ENCODE data around the gene CNTNAP5.

Gene CNTNAP5

DNA sequence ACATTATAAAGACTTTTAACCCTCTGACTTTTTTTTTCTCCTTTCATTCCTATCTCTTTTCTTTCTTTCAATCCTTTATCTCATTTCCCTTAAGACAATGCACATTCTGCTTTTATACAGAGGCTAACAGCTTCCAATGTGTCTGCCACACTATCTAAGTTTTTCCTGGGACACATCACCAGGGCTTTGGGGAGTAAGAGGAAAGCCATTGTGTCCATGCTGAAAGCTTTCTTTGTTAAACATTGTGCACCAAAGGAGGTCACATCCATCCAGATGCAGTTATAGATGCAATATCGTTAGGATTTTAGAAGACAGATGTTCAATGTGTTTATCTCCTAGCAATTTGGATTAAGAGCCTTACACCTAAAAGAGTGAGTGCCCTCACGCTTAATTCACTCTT is 534.1 kb downstream of the CNTNAP5 start:
- no peak for DNase-seq (ENCODE audit: low spot score)

GRCh38 chr2:124560592-124561112 is 535.6 kb downstream of the CNTNAP5 start:
- DNase-seq (ENCODE audit: low spot score) = no peak

DNA sequence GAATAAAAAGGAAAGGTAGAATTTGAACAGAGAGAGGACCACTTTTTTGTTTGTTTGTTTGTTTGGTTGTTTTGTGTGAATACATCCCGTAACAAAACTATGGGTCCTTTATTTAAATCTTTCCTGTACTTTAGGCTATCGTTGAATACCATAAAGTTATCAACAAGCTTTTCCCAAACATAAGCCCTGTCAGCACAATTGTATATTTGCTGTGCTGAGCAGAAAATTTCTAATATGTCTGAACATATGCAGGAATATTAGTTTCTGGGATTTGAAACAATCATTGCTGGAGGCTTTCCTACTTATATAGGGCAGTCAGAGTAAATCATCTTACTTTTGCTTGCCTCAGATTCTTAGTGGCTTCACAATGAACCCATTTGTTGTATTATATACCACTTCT is 536.4 kb downstream of the CNTNAP5 start:
- no peak for DNase-seq (ENCODE audit: low spot score)

- no peak for DNase-seq (ENCODE audit: low spot score)
Measured at GRCh38 chr2:124563426-124563825, 538.3 kb downstream of the CNTNAP5 start.

- no peak for DNase-seq (ENCODE audit: low spot score)
Measured at GRCh38 chr2:124566518-124566970, 541.5 kb downstream of the CNTNAP5 start.

- no peak for DNase-seq (ENCODE audit: low spot score)
Measured at GRCh38 chr2:124570872-124571271, 545.8 kb downstream of the CNTNAP5 start.

- no peak for DNase-seq (ENCODE audit: low spot score)
Measured at GRCh38 chr2:124571836-124572235, 546.7 kb downstream of the CNTNAP5 start.

GRCh38 chr2:124572934-124573634 is 548.0 kb downstream of the CNTNAP5 start:
- no peak for DNase-seq (ENCODE audit: low spot score)

GRCh38 chr2:124575497-124575896 is 550.4 kb downstream of the CNTNAP5 start:
- no peak for DNase-seq (ENCODE audit: low spot score)

DNA sequence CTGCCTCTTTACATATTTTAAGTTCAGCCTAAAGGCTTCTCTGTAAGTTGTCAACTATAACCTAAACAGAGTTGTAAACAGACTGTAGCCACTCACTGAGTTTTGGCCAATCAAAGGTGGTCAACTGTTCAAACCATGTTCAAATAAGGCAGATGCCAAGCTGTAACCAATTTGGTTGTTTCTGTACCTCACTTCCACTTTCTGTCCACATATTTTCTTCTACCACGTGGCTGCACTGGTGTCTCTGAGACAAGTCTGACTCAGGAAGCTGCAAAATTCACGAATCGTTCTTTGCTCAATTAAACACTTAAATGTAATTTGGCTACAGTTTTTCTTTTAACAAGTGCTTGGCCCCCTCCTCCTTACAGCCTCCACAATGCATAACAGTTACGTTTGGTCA is 555.2 kb downstream of the CNTNAP5 start:
- no peak for DNase-seq (ENCODE audit: low spot score)

- no peak for DNase-seq (ENCODE audit: low spot score)
Measured at GRCh38 chr2:124582387-124582786, 557.3 kb downstream of the CNTNAP5 start.

GRCh38 chr2:124584615-124585014 is 559.5 kb downstream of the CNTNAP5 start:
- DNase-seq (ENCODE audit: low spot score) = no peak

DNA sequence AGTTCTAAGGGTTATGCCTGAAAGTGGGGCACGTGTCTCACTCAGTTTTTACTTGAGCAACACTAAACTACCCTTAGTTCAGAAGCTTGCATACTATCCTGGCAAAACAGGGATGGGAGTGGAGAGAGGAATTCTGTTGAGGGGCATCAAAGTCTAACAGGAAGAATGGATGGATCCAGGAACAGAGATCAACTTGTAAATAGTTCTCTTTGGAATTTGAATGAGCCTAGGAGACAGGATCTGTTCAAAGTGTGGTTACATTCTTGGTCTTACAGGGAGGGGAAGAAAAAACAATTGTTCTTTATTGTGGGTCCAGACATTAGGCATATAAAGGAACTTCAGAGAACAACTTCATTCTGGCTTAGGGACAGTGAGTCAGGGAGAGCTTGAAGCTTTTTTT is 560.2 kb downstream of the CNTNAP5 start:
- no peak for DNase-seq (ENCODE audit: low spot score)

GRCh38 chr2:124586210-124586609 is 561.1 kb downstream of the CNTNAP5 start:
- DNase-seq (ENCODE audit: low spot score) = no peak

DNA sequence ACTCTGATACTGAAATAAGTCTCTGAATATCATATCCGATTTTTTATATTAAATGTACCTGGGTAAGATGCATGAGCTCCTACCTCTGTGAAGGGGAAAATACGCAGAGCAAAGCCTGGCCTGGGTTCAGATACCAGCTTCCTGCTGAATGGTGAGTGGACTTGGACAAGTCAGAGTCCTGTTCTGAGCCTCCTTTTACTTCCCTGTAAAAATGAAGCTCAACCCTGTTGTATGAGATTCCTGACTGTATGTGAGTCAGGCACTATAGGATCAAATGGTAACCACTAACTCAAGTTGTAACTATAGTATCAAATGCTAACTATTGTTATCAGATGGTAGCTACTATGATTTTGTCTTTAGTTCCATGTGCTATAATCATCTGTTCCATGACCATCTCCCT is 561.7 kb downstream of the CNTNAP5 start:
- no peak for DNase-seq (ENCODE audit: low spot score)

GRCh38 chr2:124589971-124590370 is 564.9 kb downstream of the CNTNAP5 start:
- no peak for DNase-seq (ENCODE audit: low spot score)

- no peak for DNase-seq (ENCODE audit: low spot score)
Measured at GRCh38 chr2:124602759-124603158, 577.7 kb downstream of the CNTNAP5 start.

DNA sequence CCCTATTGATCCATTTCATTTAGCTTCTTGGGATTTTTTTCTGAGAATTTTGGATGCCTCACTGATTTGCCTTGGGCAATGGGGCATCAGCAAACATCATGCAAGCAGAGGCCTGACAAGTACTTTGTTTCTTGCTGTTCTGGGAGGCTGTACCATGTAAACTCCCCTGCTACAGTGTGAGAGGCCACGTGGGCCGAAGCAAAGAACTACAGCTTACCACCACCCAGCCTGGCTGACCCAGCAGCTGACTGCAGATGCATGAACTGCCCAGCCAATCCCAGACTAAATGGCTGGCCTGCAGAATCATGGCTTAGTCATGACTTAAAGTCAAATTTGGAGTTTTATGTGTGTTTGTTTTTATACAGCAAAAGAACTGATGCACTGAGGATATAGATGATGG is 579.9 kb downstream of the CNTNAP5 start:
- DNase-seq (ENCODE audit: low spot score) = no peak

- DNase-seq (ENCODE audit: low spot score) = no peak
Measured at GRCh38 chr2:124607679-124608078, 582.6 kb downstream of the CNTNAP5 start.

DNA sequence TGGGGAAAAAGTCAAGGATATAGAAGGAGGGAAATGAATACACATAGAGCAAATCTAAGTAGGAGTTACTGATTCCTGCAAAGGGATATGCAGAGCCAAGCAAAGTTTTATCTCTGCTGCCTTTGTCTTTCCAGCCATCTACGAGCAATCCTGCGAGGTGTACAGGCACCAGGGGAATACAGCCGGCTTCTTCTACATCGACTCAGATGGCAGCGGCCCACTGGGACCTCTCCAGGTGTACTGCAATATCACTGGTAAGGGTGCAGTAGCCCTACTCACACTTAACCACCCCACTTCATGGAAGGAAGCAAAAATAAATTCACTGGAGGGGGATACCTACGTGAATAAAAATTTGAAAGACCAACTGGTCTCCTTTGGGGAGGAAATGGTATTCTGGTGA is 584.6 kb downstream of the CNTNAP5 start:
- DNase-seq (ENCODE audit: low spot score) = no peak

DNA sequence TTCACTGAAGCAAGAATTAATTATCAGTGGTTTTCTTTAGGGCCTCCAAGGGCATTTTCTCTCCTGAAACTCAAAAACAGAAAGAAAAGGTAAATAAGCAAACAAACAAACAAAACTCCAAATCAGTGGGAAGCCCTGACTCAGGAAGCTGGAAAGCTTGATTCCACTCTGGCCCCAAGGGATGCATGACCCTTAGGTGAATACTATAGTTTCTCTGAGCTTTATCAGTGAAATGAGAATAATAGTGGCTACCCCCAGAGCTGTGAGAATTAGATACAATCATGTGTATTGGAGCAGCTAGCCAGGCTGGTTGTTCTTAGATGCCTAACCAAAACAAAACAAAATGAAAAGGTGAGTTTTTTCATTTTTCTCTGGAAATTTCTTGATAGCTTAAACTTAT is 585.1 kb downstream of the CNTNAP5 start:
- no peak for DNase-seq (ENCODE audit: low spot score)

DNA sequence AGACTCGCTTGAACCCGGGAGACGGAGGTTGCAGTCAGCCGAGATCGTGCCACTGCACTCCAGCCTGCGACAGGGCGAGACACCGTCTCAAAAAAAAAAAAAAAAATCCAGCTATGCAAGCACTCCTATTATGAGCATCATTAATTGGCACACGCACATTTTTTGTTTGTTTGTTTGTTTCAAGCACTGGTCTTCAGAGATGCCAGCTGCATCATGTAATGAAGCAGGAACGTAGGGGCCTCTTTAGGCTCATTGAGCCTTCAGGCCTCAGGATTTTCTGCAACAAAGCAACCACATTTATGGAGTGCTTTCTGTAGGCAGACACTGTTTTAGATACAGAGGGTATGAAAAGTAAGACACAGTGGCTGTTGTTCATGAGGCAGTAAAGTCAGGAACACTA is 585.8 kb downstream of the CNTNAP5 start:
- DNase-seq (ENCODE audit: low spot score) = no peak

DNA sequence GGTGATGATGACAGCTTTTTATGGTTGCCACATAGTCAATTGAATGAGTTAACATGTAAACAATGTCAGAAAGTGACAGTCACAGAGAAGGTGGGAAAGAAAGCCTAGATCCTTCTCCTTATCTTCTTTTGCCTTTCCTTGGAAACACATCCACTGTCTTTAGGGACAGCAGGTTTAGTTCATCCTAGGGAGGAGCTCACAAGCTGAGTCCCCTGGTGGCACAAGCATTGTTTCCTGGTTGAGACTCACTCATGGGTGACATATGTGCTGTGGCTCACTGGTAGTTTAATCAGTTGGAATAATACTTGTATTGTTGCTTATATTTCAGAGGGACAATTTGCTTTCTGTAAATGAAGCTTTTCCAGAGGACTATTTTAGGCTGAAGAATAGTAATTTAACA is 598.5 kb downstream of the CNTNAP5 start:
- no peak for DNase-seq (ENCODE audit: low spot score)

- no peak for DNase-seq (ENCODE audit: low spot score)
Measured at GRCh38 chr2:124625561-124625960, 600.5 kb downstream of the CNTNAP5 start.
